Activated naive CD4-positive, alpha-beta T cell treated with anti-CD3 and anti-CD28 coated beads, Interleukin-2, amount 10 ng/mL, durations not matched to agents 7 days and 5 days (primary cell): ENCODE results near the gene CARF.
"Not testable (repeated sequence)": the region's sequence is repeated elsewhere in the genome, so short reads cannot be mapped to it uniquely, and the experiment has no call there.

Experiments used
- CTCF ChIA-PET: fragments of 350-600 bp; sonication (Branson Sonifier 250); formaldehyde crosslinking; loops from one replicate; lab custom pipeline; 2021; ENCODE audit warnings: antibody characterized with exemption; lab: Charles Lee
- DNase-seq: peaks from one replicate; pipeline ENCODE4 v3.0.0-alpha.2; 2020
- H3K27ac Mint-ChIP-seq: one replicate; pipeline ENCODE4 v1.8.0; 2021; ENCODE audit warnings: mild to moderate bottlenecking, moderate library complexity, mixed read lengths
- H3K27me3 Mint-ChIP-seq: one replicate; pipeline ENCODE4 v1.8.0; 2021; ENCODE audit warnings: mild to moderate bottlenecking, mixed read lengths
- H3K36me3 Mint-ChIP-seq: one replicate; pipeline ENCODE4 v1.8.0; 2021; ENCODE audit warnings: mixed read lengths
- H3K4me1 Mint-ChIP-seq: one replicate; pipeline ENCODE4 v1.8.0; 2021; ENCODE audit warnings: mixed read lengths
- H3K4me3 Mint-ChIP-seq: one replicate; pipeline ENCODE4 v1.8.0; 2021; ENCODE audit warnings: mild to moderate bottlenecking, moderate library complexity, mixed read lengths
- H3K9me3 Mint-ChIP-seq: one replicate; pipeline ENCODE4 v1.8.0; 2021; ENCODE audit warnings: mixed read lengths

Gene CARF

DNA sequence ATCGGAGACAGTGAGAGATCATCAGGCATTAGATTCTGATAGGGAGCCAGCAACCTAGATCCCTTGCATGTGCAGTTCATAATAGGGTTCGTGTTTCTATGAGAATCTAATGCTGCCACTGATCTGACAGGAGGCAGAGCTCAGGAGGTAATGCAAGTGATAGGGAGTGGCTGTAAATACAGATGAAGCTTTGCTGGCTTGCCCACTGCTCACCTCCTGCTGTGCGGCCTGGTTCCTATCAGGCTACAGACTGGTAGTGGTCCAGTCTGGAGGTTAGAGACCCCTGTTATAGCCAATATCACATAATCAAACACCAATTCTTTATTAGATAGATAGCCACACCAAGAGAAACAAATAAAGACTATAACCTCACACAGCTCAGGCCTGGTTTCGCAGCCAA is 51.6 kb downstream of the CARF start:
- Mint-ChIP-seq H3K9me3 (no peaks in the 10 kb centered on the region), H3K4me3 (no peak overlapping the region), H3K27me3 (no peaks in the 10 kb centered on the region), H3K27ac (no peak overlapping the region), H3K36me3 (peaks cover 4% of the 10 kb centered on the region), H3K4me1 (peaks cover 5% of the 10 kb centered on the region)
- CTCF ChIA-PET: no interaction called here
- no peak for DNase-seq

DNA sequence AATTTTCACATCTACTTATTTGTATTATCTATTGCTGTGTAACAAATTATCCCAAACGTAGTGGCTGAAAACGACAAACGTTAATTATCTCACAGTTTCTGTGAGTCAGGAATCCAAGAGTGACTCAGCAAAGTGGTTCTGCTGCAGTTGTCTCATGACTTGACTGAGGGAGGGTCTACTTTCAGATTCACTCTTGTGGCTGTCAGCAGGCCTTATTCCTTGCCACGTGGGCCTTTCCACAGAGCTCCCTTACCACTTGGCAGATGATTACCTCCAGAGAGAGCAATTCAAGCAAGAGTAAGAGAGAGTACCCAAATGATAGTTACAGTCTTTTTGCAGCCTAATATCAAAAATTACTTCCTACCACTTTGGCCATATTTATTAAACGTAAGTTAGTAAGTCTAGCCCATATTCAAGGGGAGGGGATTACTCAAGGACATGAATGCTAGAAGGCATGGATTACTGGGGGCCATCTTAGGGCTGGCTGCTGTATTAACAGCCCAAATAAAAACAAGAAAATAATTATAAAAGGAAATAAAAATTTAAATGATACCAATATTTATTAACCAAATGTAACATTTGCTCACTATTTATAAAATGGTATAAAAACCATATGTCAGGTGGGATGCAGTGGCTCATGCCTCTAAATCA is 53.9 kb downstream of the CARF start:
- Mint-ChIP-seq H3K4me1 (peaks cover 5% of the 10 kb centered on the region), H3K4me3 (no peak overlapping the region), H3K27ac (no peak overlapping the region), H3K9me3 (no peaks in the 10 kb centered on the region), H3K27me3 (no peaks in the 10 kb centered on the region), H3K36me3 (peaks cover 4% of the 10 kb centered on the region)
- CTCF ChIA-PET: no interaction called here
- peak; percentile 24 for DNase-seq

DNA sequence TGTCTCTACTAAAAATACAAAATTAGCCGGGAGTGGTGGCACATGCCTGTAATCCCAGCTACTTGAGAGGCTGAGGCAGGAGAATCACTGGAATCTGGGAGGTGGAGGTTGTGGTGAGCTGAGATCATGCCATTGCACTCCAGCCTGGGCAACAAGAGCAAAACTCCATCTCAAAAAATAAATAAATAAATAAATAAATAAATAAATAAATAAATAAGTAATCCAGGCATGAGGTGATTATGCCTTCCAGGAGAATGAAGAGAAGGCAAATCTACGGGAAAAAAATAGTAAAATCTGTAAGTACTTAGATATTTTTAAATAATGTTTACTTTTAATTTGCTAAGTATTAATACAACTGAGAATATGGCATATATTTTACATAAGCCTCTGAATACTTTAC is 57.3 kb downstream of the CARF start:
- not testable (repeated sequence) for H3K36me3 Mint-ChIP-seq, H3K27ac Mint-ChIP-seq, H3K27me3 Mint-ChIP-seq, DNase-seq, H3K4me1 Mint-ChIP-seq, H3K4me3 Mint-ChIP-seq, H3K9me3 Mint-ChIP-seq
- CTCF ChIA-PET: interaction anchor here (0.6 kb wide), 1 partner anchor 17 kb away, joined by 3 read pairs; no protein-coding TSS in a partner anchor

DNA sequence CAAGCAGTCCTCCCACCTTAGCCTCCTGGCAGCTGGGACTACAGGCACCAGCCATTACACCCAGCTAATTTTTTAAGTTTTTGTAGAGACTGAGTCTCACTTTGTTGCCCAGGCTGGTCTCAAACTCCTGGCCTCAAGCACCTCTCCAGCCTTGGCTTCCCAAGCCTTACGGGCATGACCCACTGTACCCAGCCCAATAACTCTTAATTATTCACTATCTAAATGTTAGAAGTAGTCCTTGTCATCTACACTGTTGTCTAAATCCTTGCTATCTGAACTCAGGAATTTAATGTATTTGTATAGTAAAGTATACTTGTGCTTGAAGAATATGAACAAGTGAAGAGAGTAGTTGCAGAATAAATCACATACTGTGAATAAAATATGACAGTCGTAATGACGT is 64.7 kb downstream of the CARF start:
- H3K27me3 Mint-ChIP-seq: no peaks in the 10 kb centered on the region
- no peaks in the 10 kb centered on the region for H3K9me3 Mint-ChIP-seq
- no peak overlapping the region for H3K27ac Mint-ChIP-seq
- peaks cover 4% of the 10 kb centered on the region for H3K36me3 Mint-ChIP-seq
- DNase-seq: no peak
- no peaks in the 10 kb centered on the region for H3K4me1 Mint-ChIP-seq
- CTCF ChIA-PET: no interaction called here
- H3K4me3 Mint-ChIP-seq: no peak overlapping the region

DNA sequence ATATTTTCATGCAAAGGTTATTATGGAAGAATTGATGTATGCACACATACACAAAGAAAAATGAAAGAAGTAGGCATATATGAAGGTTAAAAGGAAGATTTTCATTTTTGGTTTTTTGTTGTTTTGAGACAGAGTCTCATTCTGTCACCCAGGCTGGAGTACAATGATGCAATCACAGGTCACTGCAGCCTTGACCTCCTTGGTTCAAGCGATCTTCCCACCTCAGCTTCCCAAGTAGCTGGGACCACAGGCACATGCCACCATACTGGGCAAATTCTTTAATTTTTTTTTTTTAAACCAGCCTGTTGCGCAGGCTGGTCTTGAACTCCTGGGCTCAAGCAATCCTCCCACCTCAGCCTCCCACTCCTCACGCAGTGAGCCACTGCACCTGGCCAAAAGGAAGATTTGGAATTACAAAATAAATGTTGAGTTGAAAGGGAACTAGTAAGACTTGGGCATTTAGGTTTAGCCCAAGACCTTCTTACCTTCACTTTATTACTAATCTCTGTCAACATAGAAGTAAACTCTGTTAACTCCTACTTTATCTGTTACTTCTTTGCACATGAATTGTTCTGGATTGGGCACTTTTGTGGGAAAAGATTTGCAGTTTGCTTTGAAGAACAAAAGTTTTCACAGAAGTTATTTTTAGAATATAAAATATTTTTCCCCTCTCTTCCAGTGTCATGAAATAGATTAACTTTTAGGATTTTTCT is 70.9 kb downstream of the CARF start:
- CTCF ChIA-PET: no interaction called here
- H3K9me3 Mint-ChIP-seq: no peaks in the 10 kb centered on the region
- no peaks in the 10 kb centered on the region for H3K4me1 Mint-ChIP-seq
- no peaks in the 10 kb centered on the region for H3K27me3 Mint-ChIP-seq
- no peak overlapping the region for H3K27ac Mint-ChIP-seq
- peaks cover 7% of the 10 kb centered on the region for H3K36me3 Mint-ChIP-seq
- H3K4me3 Mint-ChIP-seq: no peak overlapping the region
- DNase-seq: no peak

GRCh38 chr2:202989749-202990148 is 77.7 kb downstream of the CARF start:
- CTCF ChIA-PET: no interaction called here
- Mint-ChIP-seq H3K36me3 (no peaks in the 10 kb centered on the region), H3K4me3 (no peak overlapping the region), H3K27me3 (no peaks in the 10 kb centered on the region), H3K27ac (no peak overlapping the region), H3K9me3 (no peaks in the 10 kb centered on the region), H3K4me1 (no peaks in the 10 kb centered on the region)
- no peak for DNase-seq

- Mint-ChIP-seq H3K36me3 (no peaks in the 10 kb centered on the region), H3K4me3 (no peak overlapping the region), H3K9me3 (no peaks in the 10 kb centered on the region), H3K27ac (no peak overlapping the region), H3K4me1 (no peaks in the 10 kb centered on the region), H3K27me3 (no peaks in the 10 kb centered on the region)
- no peak for DNase-seq
- CTCF ChIA-PET: no interaction called here
Observed at GRCh38 chr2:202990501-202990900, 78.4 kb downstream of the CARF start.

GRCh38 chr2:202997113-202997512 is 85.0 kb downstream of the CARF start:
- H3K27ac Mint-ChIP-seq, CTCF ChIA-PET, H3K9me3 Mint-ChIP-seq, H3K4me3 Mint-ChIP-seq, DNase-seq, H3K36me3 Mint-ChIP-seq, H3K4me1 Mint-ChIP-seq: not testable (repeated sequence)
- peaks cover 11% of the 10 kb centered on the region for H3K27me3 Mint-ChIP-seq

DNA sequence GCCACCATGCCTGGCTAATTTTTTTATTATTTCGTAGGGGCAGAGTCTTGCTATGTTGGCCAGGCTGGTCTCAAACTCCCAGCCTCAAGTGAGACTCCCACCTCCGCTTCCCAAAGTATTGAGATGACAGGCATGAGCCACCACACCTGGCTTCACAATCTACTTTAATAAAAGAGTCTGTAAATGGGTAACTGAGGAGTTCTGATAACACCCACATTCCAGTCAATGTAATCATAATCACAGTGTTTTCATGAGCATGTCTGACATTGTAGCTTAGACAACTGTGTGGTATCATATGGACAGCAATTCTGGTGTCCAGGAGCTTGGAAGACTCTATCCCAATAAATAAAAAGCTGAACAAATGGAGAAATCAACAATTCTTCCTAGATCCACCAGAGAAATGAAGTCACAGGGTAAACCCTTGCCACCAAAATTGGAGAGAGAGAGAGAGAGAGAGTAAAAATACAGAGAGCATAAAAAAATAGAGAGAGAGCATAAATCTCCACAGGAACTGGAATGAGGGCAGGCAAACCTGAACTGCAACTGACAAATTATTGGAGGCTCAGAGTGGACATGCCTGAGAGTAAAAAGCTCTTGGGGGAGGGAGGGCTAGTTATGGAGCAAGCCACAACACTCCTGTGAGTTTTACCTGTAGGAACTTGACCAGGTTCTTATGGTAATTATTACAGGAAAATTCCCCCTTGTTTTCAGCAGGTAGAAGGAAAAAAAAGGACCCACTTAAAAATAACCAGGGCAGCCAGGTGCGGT is 90.2 kb downstream of the CARF start:
- no peaks in the 10 kb centered on the region for H3K9me3 Mint-ChIP-seq
- H3K4me3 Mint-ChIP-seq: no peak overlapping the region
- peaks cover 8% of the 10 kb centered on the region for H3K27me3 Mint-ChIP-seq
- CTCF ChIA-PET: interaction anchor here (0.6 kb wide), 1 partner anchor 30 kb away, joined by 3 read pairs; no protein-coding TSS in a partner anchor
- H3K4me1 Mint-ChIP-seq: no peaks in the 10 kb centered on the region
- no peaks in the 10 kb centered on the region for H3K36me3 Mint-ChIP-seq
- H3K27ac Mint-ChIP-seq: no peak overlapping the region
- DNase-seq: no peak

DNA sequence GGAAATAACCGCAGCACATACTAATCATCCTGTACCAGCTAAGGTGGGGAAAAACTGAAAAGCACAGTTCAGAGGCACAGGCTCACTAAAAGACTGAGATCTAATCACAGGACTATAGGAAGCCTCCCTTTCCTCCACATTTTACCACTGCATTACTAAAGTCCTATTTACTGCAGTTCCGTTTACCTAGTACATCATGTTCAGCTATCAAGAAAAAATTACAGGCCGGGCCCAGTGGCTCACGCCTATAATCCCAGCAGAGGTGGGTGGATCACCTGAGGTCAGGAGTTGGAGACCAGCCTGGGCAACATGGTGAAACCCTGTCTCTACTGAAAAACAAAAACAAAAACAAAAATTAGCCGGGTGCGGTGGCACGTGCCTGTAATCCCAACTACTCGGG is 91.6 kb downstream of the CARF start:
- no peak for DNase-seq
- Mint-ChIP-seq H3K4me1 (no peaks in the 10 kb centered on the region), H3K36me3 (no peaks in the 10 kb centered on the region), H3K27me3 (peaks cover 8% of the 10 kb centered on the region), H3K27ac (no peak overlapping the region), H3K4me3 (no peak overlapping the region), H3K9me3 (no peaks in the 10 kb centered on the region)
- CTCF ChIA-PET: no interaction called here

DNA sequence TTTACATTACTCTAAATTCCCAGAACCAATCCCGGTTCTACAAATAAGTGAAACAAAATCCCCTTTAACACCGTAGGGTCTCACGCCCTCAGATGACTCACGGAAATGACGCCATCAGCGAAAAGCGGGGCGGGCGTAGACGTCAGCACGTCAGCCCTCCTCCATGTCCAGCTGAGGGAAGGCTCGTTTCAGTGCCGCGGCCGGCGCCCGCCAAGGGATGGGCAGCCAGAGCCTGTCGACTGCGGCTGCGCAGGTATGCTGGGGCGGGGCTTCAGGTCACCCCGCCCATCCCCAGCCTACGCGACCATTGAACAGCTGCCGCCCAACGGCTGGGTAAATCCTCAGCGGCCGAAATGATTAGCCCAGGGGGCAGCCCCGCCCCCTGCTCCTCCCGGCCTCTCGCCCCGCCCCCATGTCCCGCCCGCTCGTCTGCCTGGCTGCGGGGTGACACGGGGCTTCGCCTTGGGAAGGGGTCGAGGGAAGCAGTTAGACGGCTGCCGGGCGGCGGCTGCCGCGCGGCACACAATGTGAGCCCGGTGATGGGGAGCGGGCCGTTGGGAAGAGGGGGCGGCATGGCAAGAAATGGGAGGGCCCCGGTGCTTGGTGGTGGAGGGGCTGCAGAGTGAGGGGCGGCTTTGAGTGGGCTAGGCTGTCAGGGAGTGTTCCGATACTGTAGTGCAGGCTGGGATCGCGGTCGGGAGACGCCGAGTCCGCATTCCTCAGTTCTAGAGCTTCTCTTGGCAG is 102.6 kb downstream of the CARF start, which contains the start of gene NBEAL1:
NBEAL1 (plus strand) TSS at position 420 of the 744 bp plus-strand sequence. CDS start 1,510 bp downstream, outside the sequence.
- Mint-ChIP-seq H3K27me3 (peaks cover 4% of the 10 kb centered on the region), H3K36me3 (no peaks in the 10 kb centered on the region), H3K27ac (peak within 1 kb of the TSS; percentile 91), H3K4me1 (peaks cover 45% of the 10 kb centered on the region), H3K4me3 (peak within 1 kb of the TSS; percentile 95), H3K9me3 (no peaks in the 10 kb centered on the region)
- DNase-seq: peak; percentile 97
- CTCF ChIA-PET: no interaction called here

GRCh38 chr2:203016716-203017115 is 104.6 kb downstream of the CARF start:
- H3K36me3 Mint-ChIP-seq: no peaks in the 10 kb centered on the region
- CTCF ChIA-PET: no interaction called here
- no peak for DNase-seq
- no peaks in the 10 kb centered on the region for H3K27me3 Mint-ChIP-seq
- H3K4me1 Mint-ChIP-seq: peaks cover 45% of the 10 kb centered on the region
- H3K27ac Mint-ChIP-seq: no peak overlapping the region
- H3K4me3 Mint-ChIP-seq: no peak overlapping the region
- H3K9me3 Mint-ChIP-seq: no peaks in the 10 kb centered on the region

DNA sequence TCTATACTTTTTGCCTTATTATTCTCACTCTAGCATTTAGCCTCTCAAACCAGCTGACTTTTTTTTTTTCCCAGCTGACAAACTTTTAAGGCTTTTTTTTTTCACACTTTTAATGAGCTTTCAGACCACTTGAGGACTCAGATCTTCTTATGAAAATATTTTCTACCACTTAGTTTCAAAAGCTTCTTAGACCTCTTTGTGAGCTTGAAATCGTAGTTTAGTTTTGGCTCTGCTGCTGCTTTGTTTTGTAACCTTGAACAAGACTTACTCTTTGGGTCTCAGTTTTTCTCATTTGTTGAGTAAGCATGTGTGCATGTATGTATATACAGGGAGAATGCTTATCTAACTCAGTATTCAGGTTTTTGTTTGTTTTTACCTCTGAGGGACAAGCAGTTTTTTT is 106.1 kb downstream of the CARF start:
- Mint-ChIP-seq H3K9me3 (no peaks in the 10 kb centered on the region), H3K4me3 (peak overlapping the region; percentile 1), H3K36me3 (no peaks in the 10 kb centered on the region), H3K27ac (no peak overlapping the region), H3K4me1 (peaks cover 43% of the 10 kb centered on the region), H3K27me3 (no peaks in the 10 kb centered on the region)
- no peak for DNase-seq
- CTCF ChIA-PET: no interaction called here

- Mint-ChIP-seq H3K27ac (no peak overlapping the region), H3K4me1 (peaks cover 36% of the 10 kb centered on the region), H3K9me3 (no peaks in the 10 kb centered on the region), H3K4me3 (no peak overlapping the region), H3K36me3 (no peaks in the 10 kb centered on the region), H3K27me3 (no peaks in the 10 kb centered on the region)
- CTCF ChIA-PET: interaction anchor here (0.5 kb wide), 1 partner anchor 190 kb away, joined by 3 read pairs; no protein-coding TSS in a partner anchor
- no peak for DNase-seq
Observed at GRCh38 chr2:203019142-203019541, 107.1 kb downstream of the CARF start.
